GM19467 (cell line): ENCODE data around the gene PAGR1.
"Not testable (repeated sequence)": the region's sequence is repeated elsewhere in the genome, so short reads cannot be mapped to it uniquely, and the experiment has no call there.

ENCODE experiments used
- ATAC-seq: cut with Tn5 transposase; IDR thresholded peaks from one replicate; pipeline ENCODE4 v1.9.1; 2021; ENCODE audit warnings: mild to moderate bottlenecking, moderate library complexity; ENCODE audit not compliant: unreplicated experiment

PAGR1 gene

GRCh38 chr16:29811896-29812665 is 3.9 kb upstream of the PAGR1 start, which contains the start of gene PRRT2:
Gene PRRT2, plus strand, starts transcription at chr16:29812193. Its CDS starts 862 bp downstream, at chr16:29813055.
- ATAC-seq: no peak

- no peak for ATAC-seq
Measured at GRCh38 chr16:29812754-29813643, 3.0 kb upstream of the PAGR1 start.

- ATAC-seq: no peak
Measured at GRCh38 chr16:29813644-29814562, 2.0 kb upstream of the PAGR1 start.

GRCh38 chr16:29814592-29814991 is 1.4 kb upstream of the PAGR1 start:
- ATAC-seq: no peak

GRCh38 chr16:29815032-29815721 is 775 bp upstream of the PAGR1 start:
- no peak for ATAC-seq

- ATAC-seq: no peak
Measured at GRCh38 chr16:29816694-29817441, 916 bp downstream of the PAGR1 start.

GRCh38 chr16:29818082-29818481 is 2.1 kb downstream of the PAGR1 start:
- no peak for ATAC-seq

GRCh38 chr16:29819506-29819905 is 3.6 kb downstream of the PAGR1 start:
- ATAC-seq: no peak

- no peak for ATAC-seq
Measured at GRCh38 chr16:29820271-29820701, 4.3 kb downstream of the PAGR1 start, which contains the start of gene MVP. Gene MVP, plus strand, starts transcription at chr16:29820462. Its CDS starts 10,088 bp downstream, at chr16:29830550.

- ATAC-seq: no peak
Measured at GRCh38 chr16:29820730-29821642, 5.0 kb downstream of the PAGR1 start.

GRCh38 chr16:29821643-29822115 is 5.7 kb downstream of the PAGR1 start:
- no peak for ATAC-seq

GRCh38 chr16:29824589-29825144 is 8.7 kb downstream of the PAGR1 start:
- no peak for ATAC-seq

GRCh38 chr16:29825145-29826044 is 9.4 kb downstream of the PAGR1 start:
- no peak for ATAC-seq

GRCh38 chr16:29826342-29826695 is 10.4 kb downstream of the PAGR1 start:
- ATAC-seq: no peak

GRCh38 chr16:29830774-29831173 is 14.8 kb downstream of the PAGR1 start:
- no peak for ATAC-seq

GRCh38 chr16:29831490-29831889 is 15.5 kb downstream of the PAGR1 start:
- no peak for ATAC-seq

GRCh38 chr16:29833219-29833618 is 17.3 kb downstream of the PAGR1 start:
- not testable (repeated sequence) for ATAC-seq
